Measurements from ENCODE around the gene TFB1M.

DNA sequence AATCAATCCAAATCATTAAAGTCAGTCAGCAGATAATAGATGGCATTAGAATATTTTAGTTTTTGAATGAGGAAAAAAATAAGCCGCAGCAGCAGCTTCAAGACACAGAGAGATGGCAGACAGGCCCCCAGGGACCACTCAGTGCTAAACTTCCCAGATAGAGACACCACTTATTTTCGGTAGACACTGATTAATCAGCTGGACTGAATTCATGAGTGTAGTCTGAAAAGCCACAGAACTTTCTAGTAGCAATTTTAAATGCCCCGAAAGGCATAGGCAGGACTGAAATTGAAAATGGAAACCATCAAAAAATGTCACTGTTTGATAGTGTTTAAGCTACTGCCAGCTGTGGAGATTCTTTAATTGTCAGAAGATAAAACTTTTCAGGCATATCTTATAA is 53.6 kb downstream of the TFB1M start:
- TF ChIP-seq, protein P1, sequence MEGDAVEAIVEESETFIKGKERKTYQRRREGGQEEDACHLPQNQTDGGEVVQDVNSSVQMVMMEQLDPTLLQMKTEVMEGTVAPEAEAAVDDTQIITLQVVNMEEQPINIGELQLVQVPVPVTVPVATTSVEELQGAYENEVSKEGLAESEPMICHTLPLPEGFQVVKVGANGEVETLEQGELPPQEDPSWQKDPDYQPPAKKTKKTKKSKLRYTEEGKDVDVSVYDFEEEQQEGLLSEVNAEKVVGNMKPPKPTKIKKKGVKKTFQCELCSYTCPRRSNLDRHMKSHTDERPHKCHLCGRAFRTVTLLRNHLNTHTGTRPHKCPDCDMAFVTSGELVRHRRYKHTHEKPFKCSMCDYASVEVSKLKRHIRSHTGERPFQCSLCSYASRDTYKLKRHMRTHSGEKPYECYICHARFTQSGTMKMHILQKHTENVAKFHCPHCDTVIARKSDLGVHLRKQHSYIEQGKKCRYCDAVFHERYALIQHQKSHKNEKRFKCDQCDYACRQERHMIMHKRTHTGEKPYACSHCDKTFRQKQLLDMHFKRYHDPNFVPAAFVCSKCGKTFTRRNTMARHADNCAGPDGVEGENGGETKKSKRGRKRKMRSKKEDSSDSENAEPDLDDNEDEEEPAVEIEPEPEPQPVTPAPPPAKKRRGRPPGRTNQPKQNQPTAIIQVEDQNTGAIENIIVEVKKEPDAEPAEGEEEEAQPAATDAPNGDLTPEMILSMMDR (IDR thresholded peaks at IDR 0.05) = no peak
- no peak for TF ChIP-seq POLR2A (IDR thresholded peaks at IDR 0.05)
